Measurements from ENCODE around the gene TMPO.
"Not testable (repeated sequence)": the region's sequence is repeated elsewhere in the genome, so short reads cannot be mapped to it uniquely, and the experiment has no call there.

The TMPO gene

DNA sequence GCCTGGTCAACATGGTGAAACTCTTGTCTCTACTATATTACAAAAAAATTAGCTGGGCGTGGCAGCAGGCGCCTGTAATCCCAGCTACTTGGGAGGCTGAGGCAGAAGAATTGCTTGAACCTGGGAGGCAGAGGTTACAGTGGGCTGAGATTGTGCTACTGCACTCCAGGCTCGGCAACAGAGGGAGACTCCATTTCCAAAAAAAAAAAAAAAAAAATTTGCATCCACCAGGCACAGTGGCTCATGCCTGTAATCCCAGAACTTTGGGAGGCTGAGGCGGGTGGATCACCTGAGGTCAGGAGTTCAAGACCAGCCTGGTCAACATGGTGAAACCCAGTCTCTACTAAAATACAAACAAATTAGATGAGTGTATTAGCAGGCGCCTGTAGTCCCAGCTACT lies 3.6 kb upstream of the TMPO start:
- not testable (repeated sequence) for DNase-seq (ENCODE audit: low read depth)

DNA sequence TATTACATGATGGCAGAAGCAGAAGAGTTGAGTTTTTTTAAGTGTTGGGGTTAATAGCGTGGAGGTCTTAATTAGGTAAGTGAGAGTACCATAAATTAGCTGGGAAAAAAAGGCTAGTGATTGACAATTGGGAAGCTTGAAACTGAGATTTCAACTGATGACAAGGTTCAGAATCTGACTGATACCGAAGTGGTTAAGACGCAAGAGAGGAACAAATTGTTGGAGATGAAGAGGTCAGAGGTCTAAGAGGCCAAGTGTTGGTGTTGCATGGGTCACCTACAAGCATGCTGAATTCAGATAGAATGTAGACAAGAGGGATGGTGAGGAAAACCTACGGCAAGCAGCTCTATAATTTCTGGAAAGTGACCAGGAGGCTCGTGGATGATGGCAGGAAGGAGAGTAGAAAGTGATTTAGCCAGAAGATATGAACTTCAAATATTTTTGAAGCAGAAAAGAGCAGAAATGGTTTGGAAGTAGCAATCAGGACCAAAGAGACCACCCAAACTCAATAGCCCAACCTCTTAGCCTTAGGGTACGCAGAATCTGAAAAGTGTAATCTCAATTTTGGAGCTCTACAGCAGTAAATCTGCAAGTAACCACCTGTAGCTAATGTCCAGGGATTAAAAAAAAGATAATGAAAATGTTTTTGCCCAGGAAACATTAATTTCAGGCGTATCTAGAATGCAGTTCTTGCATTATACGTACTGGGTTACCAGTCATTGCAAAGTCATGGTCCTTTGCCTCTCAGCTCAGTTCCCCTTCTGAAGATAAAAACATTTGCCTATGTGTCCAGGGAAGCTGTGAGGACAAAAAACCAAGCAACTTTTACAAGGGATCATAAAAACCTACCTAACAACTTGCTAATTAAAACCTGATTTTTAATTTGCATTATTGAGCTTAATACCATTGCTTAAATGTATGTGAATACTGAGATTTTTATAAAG lies 1.7 kb upstream of the TMPO start:
- no peak for DNase-seq (ENCODE audit: low read depth)

DNA sequence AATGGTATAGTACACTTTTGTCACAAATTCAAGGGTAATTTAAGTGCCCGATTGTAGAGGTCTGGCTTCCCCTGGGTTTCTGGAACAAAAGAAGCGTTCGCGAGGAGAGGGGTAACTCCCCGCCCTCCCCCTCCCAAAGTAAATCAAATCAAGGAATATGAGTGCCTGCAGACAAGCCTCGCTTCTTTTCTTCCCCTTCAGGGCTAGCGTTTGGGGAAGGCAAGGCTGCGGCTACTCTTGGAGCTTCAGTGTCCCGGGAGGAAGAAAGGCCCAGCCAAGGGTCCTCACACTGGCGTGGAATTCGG lies 456 bp upstream of the TMPO start:
- no peak for DNase-seq (ENCODE audit: low read depth)

DNA sequence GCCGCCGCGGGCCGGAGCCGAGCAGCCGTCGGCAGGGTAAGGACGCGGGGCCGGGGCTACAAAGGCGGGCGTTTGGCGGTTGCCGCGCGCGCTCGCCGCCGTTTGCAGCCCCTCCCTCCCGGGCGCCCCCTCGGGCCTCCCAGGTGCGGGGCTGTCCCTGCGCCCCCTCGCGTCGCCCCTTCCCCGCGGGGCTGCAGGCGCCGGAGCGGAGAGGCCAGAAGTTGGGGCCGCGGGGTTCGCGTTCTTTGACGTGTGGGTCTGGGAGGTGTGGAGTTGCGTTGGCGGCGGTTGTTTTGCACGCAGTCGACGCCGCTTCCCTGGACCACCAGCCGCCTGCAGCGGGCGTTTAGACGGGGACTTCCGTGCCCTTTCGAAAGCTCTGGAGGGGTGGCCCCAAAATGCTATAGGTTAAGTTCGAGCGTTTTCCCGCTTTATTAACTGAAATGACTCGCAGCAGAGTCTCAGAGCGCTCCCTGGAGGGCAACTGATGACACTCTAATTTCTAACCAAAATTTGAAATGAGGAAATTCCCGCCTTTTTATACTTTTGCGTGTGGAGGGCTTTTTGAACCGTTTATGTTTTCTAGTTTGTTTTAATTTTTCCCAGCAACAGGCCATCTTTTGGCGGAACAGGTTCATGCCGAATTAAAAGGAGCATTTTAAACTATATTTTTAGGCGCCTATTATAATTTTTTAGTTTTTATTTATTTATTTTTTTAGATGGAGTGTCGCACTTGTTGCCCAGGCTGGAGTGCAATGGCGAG lies 902 bp downstream of the TMPO start:
- DNase-seq (ENCODE audit: low read depth): peak; percentile 78

DNA sequence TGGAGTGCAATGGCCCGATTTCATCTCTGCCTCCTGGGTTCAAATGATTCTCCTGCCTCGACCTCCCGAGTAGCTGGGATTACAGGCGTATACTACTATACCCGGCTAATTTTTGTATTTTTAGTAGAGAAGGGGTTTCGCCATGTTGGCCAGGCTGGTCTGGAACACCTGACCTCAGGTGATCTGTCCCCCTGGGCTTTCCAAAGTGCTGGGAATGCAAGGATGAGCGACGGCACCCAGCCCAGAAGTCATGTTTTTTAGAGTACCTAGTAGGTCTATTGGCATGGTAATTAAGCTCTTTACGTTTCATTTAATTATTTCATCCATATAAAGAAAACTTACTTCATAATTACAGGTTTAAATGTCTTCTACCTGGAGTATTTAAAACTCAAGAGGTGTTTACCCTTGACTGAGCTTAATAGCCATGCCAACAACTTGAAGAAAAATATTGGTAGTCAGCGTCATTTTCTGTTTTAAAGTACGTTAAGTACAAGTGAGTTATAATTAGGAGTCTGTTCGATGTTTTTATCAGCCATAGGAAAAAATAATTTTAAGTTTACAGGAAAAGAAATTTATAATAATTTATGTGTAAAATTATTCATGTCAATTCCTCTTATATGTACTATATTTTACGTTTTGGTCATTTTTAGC lies 4.0 kb downstream of the TMPO start:
- no peak for DNase-seq (ENCODE audit: low read depth)

DNA sequence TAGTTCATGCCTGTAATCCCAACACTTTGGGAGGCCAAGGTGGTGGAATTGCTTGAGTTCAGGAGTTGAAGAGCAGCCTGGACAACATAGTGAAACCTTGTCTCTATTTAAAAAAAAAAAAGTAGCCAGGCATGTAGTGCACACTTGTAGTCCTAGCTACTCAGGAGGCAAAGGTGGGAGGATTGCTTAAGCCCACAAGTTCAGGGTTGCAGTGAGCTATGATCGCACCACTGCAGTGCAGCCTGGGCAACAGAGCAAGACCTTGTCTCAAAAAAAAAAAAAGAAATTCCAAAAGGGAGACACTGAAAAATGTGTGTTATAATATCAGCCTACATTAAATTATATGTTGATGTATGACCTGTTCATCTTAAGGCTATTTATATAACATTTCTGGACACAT lies 14.7 kb downstream of the TMPO start:
- DNase-seq (ENCODE audit: low read depth): no peak

DNA sequence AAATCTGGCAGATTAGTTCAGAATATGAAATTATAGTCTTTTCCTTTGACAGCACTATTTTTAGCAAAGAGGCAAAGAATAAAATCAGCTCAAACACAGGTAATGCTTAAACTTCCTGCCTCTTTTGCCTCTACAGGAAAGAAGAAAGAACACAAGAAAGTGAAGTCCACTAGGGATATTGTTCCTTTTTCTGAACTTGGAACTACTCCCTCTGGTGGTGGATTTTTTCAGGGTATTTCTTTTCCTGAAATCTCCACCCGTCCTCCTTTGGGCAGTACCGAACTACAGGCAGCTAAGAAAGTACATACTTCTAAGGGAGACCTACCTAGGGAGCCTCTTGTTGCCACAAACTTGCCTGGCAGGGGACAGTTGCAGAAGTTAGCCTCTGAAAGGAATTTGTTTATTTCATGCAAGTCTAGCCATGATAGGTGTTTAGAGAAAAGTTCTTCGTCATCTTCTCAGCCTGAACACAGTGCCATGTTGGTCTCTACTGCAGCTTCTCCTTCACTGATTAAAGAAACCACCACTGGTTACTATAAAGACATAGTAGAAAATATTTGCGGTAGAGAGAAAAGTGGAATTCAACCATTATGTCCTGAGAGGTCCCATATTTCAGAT lies 17.4 kb downstream of the TMPO start:
- peak; percentile 54 for DNase-seq (ENCODE audit: low read depth)

DNA sequence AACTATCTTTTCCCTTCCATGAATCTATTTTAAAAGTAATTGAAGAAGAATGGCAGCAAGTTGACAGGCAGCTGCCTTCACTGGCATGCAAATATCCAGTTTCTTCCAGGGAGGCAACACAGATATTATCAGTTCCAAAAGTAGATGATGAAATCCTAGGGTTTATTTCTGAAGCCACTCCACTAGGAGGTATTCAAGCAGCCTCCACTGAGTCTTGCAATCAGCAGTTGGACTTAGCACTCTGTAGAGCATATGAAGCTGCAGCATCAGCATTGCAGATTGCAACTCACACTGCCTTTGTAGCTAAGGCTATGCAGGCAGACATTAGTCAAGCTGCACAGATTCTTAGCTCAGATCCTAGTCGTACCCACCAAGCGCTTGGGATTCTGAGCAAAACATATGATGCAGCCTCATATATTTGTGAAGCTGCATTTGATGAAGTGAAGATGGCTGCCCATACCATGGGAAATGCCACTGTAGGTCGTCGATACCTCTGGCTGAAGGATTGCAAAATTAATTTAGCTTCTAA lies 18.4 kb downstream of the TMPO start:
- peak; percentile 56 for DNase-seq (ENCODE audit: low read depth)

DNA sequence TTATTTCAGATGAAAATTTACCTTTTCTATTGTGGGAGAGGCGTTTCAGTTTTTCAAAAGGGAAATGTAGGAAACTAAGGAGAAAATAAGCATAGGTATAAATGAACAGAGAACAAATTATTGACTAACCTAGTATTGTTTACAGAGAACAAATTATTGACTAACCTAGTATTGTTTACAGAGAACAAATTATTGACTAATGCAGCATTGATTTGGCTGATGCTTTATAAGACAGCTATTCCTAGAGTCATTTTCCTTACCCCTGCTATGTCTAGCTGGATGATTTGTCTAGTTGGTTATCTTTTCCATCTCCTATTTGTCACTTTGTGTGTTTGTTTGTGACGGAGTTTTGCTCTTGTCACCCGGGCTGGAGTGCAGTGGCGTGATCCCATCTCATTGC lies 22.6 kb downstream of the TMPO start:
- no peak for DNase-seq (ENCODE audit: low read depth)

DNA sequence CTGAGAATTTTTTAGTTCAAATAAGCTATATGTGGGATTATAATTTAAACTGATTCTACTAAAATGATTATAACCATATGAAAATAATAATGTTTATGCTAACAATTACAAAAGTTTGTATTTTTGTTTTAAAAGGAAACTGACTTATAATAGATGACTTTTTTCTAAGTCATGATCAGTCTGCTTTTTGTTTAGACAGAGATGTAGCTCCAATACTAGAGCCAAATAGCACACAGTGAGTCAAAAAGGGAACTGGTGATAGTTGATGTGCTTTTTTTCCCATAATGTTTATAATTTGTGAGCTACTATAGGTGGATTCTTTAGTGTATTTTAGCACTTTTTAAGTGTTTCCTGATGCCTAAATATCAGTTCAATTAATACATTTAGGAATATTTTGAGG lies 28.3 kb downstream of the TMPO start:
- no peak for DNase-seq (ENCODE audit: low read depth)

DNA sequence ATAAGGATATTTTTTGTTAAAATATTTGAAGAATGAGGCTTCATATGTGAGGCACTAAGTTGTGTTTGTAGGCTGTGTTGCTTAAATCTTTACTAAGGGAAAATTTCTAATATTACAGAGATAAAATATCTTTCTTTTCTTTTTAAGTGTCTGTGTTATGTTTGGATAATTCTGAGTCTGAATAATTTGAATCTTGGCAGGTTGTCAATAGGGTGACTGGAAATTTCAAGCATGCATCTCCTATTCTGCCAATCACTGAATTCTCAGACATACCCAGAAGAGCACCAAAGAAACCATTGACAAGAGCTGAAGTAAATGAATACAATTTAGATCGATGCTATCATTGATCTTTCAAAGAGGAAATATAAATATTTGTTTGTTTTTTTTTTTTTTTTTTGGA lies 29.4 kb downstream of the TMPO start:
- DNase-seq (ENCODE audit: low read depth): peak; percentile 60

DNA sequence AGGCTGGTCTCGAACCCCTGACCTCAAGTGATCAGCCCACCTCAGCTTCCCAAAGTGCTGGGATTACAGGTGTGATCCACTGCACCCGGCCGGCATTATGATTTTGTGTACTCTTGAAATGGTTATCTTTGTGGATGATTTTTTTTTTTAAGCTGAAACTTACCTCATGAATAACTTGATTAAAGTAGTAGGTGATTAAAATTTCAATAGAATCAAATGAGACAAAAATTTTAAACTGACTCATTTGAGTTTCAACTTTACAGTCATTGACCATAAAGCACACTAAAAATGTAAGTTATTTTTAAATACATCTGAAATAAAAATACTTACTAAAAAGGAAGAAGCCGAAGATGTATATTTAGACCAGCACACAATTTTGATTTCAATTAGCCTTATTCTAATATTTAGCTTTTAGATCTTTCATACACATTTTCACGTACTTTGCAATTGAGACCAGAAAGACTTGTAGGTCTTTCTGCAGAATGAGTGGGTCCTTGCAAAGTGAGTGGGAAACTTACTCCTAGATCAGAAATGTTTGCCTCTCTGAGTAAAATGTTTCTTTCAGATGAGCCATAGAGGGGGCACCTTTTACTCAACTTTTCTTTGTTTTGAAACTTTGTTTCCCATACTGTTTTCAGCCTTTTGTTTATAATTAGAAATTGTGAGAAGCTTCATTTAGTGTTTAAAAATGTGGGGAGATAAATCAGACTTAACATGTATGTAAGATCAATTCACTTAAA lies 34.2 kb downstream of the TMPO start:
- DNase-seq (ENCODE audit: low read depth): no peak

DNA sequence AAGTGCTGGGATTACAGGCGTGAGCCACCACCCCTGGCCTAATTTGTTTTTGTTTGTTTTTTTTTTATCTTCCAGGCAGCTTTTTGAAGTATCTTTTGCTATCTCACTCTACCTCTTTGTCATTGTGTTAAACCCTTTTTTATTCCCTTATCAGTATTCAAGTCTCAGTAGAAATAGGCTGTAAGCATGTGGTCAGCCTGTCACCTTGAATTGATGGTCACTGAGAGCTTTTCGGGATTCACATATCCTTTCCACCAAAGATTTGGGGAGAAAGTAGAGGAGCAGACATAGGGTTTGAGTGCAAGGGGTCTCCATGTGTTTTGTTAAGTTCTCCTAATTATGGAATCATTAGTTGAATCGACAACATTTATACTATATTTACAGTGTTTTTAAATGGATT lies 36.4 kb downstream of the TMPO start:
- DNase-seq (ENCODE audit: low read depth): no peak

DNA sequence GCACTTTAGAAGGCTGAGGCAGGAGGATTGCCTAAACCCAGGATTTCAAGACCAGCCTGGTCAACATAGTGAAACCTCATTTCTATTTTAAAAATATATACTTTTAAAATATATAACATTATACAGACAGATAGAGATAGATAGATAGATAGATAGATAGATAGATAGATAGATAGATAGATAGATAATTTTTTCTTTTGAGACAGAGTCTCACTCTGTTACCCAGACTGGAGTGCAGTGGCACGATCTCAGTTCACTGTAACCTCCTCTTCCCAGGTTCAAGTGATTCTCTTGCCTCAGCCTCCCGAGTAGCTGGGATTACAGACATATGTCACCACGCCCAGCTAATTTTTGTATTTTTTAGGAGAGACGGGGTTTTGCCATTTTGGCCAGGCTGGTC lies 42.7 kb downstream of the TMPO start:
- DNase-seq (ENCODE audit: low read depth): not testable (repeated sequence)

DNA sequence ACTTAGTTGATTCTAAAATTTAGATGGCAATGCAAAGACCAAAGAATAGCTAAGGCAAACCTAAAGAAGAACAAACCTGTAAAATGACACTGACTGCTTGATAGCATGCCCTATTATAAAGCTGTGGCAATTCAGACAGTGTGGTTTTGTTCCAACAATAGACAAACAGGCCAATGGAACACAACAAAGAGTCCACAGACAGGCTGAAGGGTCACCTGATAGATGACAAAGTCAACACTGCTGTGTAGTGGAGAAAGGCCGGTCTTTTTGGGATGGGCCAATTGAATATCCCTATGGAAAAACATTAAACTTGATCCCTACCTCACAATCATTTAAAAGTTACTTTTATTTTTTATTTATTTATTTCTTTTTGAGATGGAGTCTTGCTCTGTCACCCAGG lies 44.3 kb downstream of the TMPO start:
- DNase-seq (ENCODE audit: low read depth): no peak

DNA sequence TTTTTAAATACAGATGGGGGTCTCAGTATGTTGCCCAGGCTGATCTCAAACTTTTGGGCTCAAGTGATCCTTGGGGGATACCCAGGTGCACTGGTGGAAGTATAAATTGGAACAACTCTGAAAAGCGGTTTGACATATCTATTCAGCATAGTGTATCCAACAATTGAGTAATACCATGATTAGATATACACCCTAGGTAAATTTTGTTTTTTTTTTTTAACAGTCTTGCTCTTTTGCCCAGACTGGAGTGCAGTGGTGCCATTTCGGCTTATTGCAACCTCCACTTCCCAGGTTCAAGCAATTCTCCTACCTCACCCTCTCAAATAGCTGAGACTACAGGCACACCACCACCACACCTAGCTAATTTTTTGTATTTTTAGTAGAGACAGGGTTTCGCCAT lies 46.5 kb downstream of the TMPO start:
- DNase-seq (ENCODE audit: low read depth): no peak

DNA sequence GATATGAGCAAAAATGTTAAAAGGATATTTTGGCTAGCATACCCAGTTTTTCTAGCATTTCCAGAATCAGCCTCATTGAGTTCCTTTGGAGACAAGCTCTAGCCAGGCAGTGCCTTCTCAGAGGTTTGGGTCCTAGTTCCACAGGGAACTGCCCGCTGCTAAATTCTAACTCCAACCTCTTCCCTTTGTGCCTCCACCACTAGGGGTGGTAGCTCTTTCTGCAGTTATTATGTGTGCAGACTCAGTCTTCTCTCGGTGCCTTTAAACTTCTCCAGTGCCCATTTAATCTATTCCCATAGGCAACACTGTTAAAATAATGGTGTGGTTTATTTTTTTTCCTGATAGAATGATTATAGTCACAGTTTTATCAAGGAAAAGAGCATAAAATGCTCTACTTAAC lies 56.6 kb downstream of the TMPO start:
- DNase-seq (ENCODE audit: low read depth): no peak

DNA sequence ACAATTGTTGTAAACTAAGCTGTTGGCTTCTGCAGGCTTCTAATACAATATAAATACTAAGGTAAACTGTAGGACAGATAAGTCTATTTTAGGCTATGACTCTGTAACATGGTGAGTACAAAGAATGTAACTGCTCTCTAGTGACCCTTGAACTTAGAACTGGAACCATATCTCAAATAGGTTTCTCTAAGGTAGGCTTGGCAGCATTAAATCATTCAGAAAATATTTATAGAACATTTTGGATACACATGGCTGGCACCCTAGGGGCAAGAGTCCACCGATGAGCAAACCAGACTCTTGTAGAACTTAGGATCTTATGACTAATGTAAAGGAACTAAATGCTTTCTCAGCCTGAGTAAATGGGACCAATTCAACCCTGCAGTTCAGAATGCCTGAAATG lies 58.7 kb downstream of the TMPO start:
- DNase-seq (ENCODE audit: low read depth): no peak

DNA sequence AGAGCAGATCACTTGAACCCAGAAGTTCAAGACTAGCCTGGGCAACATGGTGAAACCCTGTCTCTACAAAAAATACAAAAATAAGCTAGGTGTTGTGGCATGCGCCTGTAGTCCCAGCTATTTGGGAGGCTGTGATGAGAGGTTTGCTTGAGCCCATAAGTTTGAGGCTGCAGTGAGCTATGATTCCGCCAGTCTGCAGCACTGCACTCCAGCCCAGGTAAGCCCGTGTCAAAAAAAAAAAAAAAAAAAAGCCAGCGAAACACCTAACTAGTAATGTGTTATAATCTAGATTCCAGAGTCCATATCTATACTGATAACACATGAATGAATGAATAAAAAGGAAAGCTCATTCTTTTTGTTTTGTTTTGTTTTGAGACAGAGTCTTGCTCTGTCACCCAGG lies 59.6 kb downstream of the TMPO start:
- DNase-seq (ENCODE audit: low read depth): no peak

DNA sequence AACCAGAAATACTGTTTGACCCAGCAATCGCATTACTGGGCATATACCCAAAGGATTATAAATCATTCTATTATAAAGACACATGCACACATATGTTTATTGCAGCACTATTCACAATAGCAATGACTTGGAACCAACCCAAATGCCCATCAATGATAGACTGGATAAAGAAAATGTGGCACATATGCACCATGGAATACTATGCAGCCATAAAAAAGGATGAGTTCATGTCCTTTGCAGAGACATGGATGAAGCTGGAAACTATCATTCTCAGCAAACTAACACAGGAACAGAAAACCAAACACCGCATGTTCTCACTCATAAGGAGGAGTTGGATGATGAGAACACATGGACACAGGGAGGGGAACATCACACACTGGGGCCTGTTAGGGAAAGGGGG lies 61.4 kb downstream of the TMPO start:
- not testable (repeated sequence) for DNase-seq (ENCODE audit: low read depth)

DNA sequence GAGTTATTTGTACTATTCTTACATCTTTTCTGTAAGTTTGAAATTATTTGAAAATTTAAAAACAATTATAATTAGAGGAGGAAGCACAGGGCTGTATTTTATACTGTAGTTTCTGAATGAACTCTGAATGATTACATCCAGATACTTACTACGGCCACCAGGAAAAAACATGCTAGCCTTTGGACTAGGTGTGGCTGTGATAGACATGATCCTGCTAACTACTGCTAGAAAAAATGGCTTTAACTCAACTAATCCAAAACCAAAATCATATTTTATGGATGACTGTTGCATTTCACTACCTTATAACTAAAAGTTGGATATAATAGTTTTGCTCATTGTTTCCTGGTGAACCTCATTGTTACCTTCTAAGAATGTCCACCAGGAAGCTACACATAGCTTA lies 63.0 kb downstream of the TMPO start:
- no peak for DNase-seq (ENCODE audit: low read depth)

DNA sequence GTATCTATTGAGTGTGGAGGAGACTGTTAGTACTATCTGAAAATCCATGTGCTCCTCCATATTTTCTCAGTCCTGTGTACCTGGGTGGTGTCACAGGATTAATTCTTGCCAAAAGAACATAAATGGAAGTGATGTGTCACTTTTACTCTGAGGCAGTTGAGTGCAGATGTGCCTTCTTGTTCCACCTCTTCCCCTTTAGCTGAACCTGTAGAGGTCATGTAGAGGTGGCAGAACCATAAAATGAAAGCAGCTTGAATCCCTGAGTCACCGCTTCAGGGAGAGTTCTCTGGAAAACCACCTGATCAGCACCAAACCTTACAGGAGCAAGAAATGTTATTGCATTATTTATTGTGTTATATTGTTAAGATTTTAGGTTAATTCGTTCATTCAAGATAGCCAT lies 63.4 kb downstream of the TMPO start:
- peak; percentile 74 for DNase-seq (ENCODE audit: low read depth)

All from iris pigment epithelial cell (primary cell).